BLaER1 (cell line): ENCODE measurements around the gene MAU2.

Experiments
- H3K27ac ChIP-seq: shearing (Covaris generic); formaldehyde crosslinking; 2 replicates; pipeline ENCODE4 v1.8.1; 2022
- H3K27me3 ChIP-seq: shearing (Covaris generic); formaldehyde crosslinking; 2 replicates; pipeline ENCODE4 v1.8.1; 2022
- H3K36me3 ChIP-seq: shearing (Covaris generic); formaldehyde crosslinking; 2 replicates; pipeline ENCODE4 v1.8.1; 2022
- H3K4me1 ChIP-seq: shearing (Covaris generic); formaldehyde crosslinking; 2 replicates; pipeline ENCODE4 v1.8.1; 2022
- H3K4me2 ChIP-seq: shearing (Covaris generic); formaldehyde crosslinking; 2 replicates; pipeline ENCODE4 v1.8.1; 2022
- H3K4me3 ChIP-seq: shearing (Covaris generic); formaldehyde crosslinking; 2 replicates; pipeline ENCODE4 v1.8.1; 2022
- H3K9ac ChIP-seq: shearing (Covaris generic); formaldehyde crosslinking; 2 replicates; pipeline ENCODE4 v1.8.1; 2022
- H3K9me3 ChIP-seq: shearing (Covaris generic); formaldehyde crosslinking; 2 replicates; pipeline ENCODE4 v1.8.1; 2022
- H4K20me1 ChIP-seq: shearing (Covaris generic); formaldehyde crosslinking; 2 replicates; pipeline ENCODE4 v1.8.1; 2022
- Cebpa-rat ChIP-seq: shearing (Covaris generic); IDR thresholded peaks from 2 replicates; pipeline ENCODE4 v1.8.1; 2022

Gene MAU2

DNA sequence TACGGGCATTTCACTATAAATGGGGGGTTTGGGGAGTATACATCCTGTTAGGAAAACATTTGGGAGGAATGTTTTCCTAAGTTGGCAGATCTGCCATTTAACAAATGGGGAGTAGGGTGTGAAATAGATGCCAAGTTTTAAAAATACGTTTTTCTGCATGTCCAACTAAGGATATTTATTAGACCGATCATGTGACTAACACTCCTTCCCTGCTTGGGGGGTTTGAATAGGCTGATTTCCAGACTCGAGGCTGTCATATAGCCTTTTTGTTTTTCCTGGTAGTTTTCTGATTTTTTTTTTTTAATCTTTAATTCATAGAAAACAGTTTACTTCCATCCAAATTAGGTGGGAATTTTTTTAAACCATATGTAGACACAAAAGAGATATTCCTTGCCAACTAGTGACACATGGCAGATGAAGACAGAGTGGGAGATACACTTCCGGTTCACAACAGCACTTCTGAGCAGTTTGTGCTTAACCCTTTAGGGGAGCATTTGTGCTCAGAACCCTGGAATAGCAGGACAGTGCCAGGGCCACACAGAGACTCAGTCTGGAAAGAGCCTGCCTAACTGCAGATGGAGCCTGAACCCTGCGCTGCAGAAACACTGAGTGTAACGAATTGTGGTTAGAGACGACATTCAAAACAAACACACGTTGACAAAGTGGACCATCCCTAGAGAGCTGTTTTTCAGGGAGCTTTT, 79.3 kb downstream of the MAU2 start:
- peaks cover 95% of the 10 kb centered on the region for H3K4me1 ChIP-seq
- H3K27ac ChIP-seq: peak overlapping the region; percentile 45
- H4K20me1 ChIP-seq: peaks cover 67% of the 10 kb centered on the region
- H3K27me3 ChIP-seq: no peaks in the 10 kb centered on the region
- peak overlapping the region; percentile 73 for H3K4me2 ChIP-seq
- no peak for TF ChIP-seq Cebpa-rat
- H3K4me3 ChIP-seq: no peak overlapping the region; the same call in 1 of the 2 replicates
- H3K36me3 ChIP-seq: no peaks in the 10 kb centered on the region
- H3K9ac ChIP-seq: peak overlapping the region; percentile 36
- H3K9me3 ChIP-seq: no peaks in the 10 kb centered on the region

DNA sequence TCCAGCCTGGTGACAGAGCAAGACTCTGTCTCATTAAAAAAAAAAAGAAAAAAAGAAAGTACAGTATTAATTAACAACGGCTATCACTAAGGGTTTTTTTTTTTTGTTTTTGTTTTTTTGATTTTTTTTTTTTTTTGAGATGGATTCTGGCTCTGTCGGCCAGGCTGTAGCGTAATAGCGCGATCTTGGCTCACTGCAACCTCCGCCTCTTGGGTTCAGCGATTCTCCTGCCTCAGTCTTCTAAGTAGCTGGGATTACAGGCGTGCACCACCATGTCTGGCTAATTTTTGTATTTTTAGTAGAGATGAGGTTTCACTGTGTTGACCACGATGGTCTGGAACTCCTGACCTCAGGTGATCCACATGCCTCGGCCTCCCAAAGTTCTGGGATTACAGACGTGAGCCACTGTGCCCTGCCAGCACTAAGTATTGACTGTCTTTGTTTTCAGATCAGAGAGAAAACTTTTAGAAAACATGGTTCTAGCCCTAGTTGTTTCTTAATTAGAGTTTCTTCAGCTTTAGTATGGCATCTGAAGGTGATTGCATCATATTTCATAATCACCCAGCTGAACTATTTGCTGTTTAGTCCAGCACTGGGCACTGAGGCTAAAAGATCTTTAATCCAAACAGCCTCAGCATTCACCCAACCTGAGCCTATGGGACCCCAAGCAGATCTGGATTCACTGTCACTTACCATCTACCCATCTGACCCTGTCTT, 82.2 kb downstream of the MAU2 start:
- H4K20me1 ChIP-seq: peaks cover 66% of the 10 kb centered on the region
- H3K27me3 ChIP-seq: no peaks in the 10 kb centered on the region
- H3K36me3 ChIP-seq: no peaks in the 10 kb centered on the region
- no peak overlapping the region for H3K9ac ChIP-seq
- peak overlapping the region; percentile 29 for H3K4me2 ChIP-seq
- peaks cover 86% of the 10 kb centered on the region for H3K4me1 ChIP-seq
- H3K4me3 ChIP-seq: no peak overlapping the region
- H3K27ac ChIP-seq: peak overlapping the region; percentile 8; the same call in 1 of the 2 replicates
- H3K9me3 ChIP-seq: no peaks in the 10 kb centered on the region
- peak; percentile 80 for TF ChIP-seq Cebpa-rat

DNA sequence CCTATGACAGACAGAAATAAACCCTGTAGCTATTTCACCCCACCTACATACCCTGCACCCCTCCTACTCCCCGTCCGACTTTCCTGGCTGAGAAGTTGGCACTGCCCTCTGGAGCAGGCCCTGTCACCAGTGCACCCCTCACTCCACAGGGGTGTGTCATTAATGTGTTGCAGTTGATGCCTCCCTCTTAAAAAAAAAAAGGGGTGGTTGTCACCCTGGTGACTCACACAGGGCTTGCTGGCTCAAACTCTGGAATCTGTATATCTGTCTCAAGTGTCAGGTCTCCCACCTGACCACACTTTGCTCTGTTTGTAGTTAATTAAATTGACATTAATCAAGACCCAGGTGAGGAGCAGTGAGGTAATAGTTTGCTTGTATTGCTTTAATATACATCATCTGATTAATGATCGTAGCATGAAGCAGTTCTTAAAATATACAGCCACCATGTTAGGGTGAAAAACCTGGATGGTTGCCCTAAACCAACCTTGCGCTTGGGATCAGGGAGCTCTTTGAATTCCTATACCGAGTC, 82.8 kb downstream of the MAU2 start:
- Histone ChIP-seq H3K9ac (no peak overlapping the region), H3K27ac (no peak overlapping the region), H3K4me1 (peaks cover 86% of the 10 kb centered on the region), H3K27me3 (no peaks in the 10 kb centered on the region), H3K4me2 (peak overlapping the region; percentile 29; the same call in 1 of the 2 replicates), H3K9me3 (no peaks in the 10 kb centered on the region), H3K4me3 (no peak overlapping the region), H3K36me3 (no peaks in the 10 kb centered on the region), H4K20me1 (peaks cover 72% of the 10 kb centered on the region)
- TF ChIP-seq Cebpa-rat: no peak

DNA sequence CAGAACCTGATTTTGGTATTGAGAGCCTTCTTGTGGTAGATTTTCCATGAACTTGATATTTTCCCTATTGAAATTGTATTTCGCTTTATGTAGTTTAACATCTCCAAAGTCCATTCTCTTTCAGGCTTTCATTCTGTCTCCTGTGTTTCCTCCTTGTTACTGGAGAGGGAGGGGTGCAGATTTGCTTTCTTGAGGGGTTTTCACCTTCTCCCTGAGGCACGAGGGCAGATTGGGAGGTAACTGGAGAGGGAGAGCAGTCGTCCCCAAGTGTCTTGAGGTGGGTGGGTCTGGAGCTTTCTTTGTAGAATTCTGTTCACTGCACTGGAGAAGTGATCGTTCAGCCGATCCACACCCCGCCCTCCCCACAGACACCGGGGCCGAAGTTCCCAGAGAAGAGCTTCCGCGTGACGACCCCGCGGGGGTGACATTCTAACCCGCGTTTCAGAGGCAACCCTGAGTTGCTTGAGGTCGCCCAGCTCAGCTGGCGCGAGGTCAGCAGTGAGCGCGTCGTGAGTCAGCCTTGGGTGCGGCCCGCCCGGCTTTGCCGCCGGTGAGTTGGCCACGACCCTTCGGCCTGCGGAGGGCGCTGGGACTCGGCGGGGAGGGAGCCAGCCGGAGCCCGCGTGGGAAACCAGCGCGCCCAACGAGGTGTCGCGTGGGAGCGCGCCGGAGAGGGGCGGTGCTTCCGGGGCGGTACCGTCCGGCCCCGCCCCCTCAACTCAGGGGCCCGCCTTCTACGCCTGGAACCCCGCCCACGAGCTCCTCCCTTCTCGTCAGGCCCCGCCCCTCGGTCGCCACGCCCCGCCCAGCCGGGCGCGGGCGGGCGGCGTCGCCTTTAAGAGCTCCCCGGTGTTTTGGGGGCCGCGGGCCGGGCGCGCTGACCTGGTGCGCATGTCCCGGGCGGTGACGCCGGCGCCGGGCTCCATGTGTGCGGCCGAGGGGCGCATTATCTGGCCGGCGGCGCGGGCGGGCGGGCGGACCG, 84.5 kb downstream of the MAU2 start, which contains the start of gene GATAD2A:
TSS of gene GATAD2A (plus strand) at position 797 of the 982 bp plus-strand sequence. CDS start 59,671 bp downstream, outside the sequence.
- H3K4me1 ChIP-seq: peaks cover 86% of the 10 kb centered on the region
- H3K9me3 ChIP-seq: no peaks in the 10 kb centered on the region
- H3K9ac ChIP-seq: peak within 1 kb of the TSS; percentile 94
- peak within 1 kb of the TSS; percentile 95 for H3K27ac ChIP-seq
- H3K4me3 ChIP-seq: peak within 1 kb of the TSS; percentile 88
- no peaks in the 10 kb centered on the region for H3K36me3 ChIP-seq
- H3K4me2 ChIP-seq: peak within 1 kb of the TSS; percentile 96
- peaks cover 78% of the 10 kb centered on the region for H4K20me1 ChIP-seq
- no peaks in the 10 kb centered on the region for H3K27me3 ChIP-seq
- no peak for TF ChIP-seq Cebpa-rat

DNA sequence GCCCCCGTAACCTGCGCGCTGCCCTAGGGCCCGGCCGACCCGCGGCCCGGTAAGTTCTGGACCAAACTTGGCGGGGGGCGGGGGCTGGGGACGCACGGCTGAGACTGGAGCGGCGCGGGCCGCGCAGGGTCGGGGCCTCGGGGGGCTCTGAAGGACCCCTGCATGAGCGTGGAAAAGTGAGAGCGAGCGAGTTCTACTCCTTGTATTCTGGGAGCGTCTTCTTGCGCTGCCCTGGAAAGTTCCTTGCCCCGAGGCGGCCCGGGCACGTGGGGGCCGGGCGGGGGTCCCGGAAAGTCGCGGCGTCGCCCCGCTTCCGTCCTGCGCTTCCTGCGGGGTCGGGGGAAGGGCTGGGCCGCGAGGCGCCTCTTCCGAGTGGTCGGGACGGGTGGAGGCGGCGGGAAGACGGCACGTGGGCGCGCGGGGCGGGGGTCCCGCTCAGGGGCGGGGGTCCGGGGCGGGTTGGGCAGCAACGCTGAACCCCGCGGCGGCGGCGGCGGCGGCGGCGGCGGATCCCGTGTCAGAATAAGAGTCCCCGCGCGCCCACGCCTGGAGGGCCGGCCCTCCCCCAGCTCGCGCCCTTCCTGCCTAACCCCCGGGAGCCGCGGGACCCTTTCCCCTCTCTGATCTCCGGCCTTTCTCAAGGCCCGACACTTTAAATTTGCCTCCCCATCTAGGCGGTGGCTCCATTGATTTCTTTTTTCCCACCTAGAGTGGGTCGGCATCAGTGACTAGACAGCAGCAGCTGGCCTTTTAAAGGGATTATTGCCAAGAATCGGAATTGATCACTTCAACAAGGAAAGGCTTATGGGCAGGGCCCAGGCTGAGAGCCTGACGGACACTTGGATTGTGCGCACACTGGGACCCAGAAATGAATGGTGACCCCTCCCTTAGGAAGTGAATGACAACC, 85.6 kb downstream of the MAU2 start:
- H3K9me3 ChIP-seq: no peaks in the 10 kb centered on the region
- H3K27me3 ChIP-seq: no peaks in the 10 kb centered on the region
- peak overlapping the region; percentile 95 for H3K27ac ChIP-seq
- peak overlapping the region; percentile 94 for H3K9ac ChIP-seq
- peaks cover 86% of the 10 kb centered on the region for H3K4me1 ChIP-seq
- peak overlapping the region; percentile 96 for H3K4me2 ChIP-seq
- no peak for TF ChIP-seq Cebpa-rat
- H3K4me3 ChIP-seq: peak overlapping the region; percentile 88
- H3K36me3 ChIP-seq: peaks cover 9% of the 10 kb centered on the region
- peaks cover 79% of the 10 kb centered on the region for H4K20me1 ChIP-seq

DNA sequence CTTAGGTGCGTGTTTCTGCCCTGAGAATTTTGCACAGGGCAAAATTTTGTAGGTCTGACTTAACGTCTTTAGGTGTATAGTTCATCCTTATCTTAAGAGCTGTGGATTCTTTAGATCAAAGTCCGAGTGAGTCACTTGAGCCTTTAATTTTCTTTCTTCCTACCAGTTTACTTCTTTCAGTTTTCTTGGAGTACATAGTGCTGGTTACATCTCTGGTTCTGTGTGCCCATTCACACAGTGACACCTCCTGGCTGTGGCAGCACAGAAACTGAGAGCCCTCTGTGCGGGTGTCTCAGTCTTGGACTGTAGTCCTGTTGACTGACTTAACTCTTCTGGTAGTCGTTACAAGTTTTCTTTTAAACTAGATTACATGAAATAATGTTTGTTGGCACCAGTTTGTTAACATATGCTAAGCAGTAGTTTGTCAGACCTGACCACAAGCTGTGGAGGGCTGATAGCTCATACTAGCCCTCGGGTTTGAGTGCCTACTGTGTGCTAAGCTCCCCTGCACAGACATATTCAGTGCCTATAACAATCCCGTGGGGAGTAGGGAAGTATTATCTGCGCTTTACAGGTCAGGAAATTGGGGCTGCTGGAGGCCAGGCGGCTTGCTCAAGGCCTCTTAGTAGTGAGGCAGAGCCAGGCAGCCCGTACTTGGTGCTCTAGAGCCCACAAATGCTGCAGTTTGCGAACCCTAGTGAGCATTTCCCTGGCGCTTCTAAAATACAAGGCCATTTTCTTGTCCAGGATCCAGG, 86.4 kb downstream of the MAU2 start:
- Histone ChIP-seq H3K4me2 (peak overlapping the region; percentile 96), H4K20me1 (peaks cover 88% of the 10 kb centered on the region), H3K4me1 (peaks cover 84% of the 10 kb centered on the region), H3K9me3 (no peaks in the 10 kb centered on the region), H3K27ac (peak overlapping the region; percentile 95), H3K27me3 (no peaks in the 10 kb centered on the region), H3K4me3 (peak overlapping the region; percentile 88), H3K36me3 (peaks cover 17% of the 10 kb centered on the region), H3K9ac (peak overlapping the region; percentile 94)
- TF ChIP-seq Cebpa-rat: no peak

DNA sequence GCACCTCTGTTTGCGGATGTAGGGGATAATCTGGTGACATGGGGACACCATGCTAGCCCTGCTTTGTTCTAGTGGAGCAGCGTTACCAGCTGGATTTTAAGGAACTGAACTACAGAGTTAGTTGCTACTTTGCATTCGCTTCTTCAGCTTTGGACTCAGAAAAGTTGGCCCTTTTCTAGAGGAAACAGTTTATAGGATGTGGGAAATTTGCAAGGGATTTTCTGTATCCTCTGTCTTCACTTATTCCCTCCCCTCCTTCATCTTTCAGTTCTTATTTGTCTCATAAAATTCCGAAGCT, 87.0 kb downstream of the MAU2 start:
- no peaks in the 10 kb centered on the region for H3K9me3 ChIP-seq
- H4K20me1 ChIP-seq: peaks cover 90% of the 10 kb centered on the region
- H3K4me1 ChIP-seq: peaks cover 79% of the 10 kb centered on the region
- peak overlapping the region; percentile 94 for H3K9ac ChIP-seq
- peaks cover 21% of the 10 kb centered on the region for H3K36me3 ChIP-seq
- peak overlapping the region; percentile 29; the same call in 1 of the 2 replicates for H3K27ac ChIP-seq
- peak overlapping the region; percentile 96 for H3K4me2 ChIP-seq
- H3K27me3 ChIP-seq: no peaks in the 10 kb centered on the region
- peak overlapping the region; percentile 88 for H3K4me3 ChIP-seq
- no peak for TF ChIP-seq Cebpa-rat
